GM12878 (cell line): Measurements from ENCODE around the gene ARHGEF25. TPM values are rescaled to one million over a fixed set of nuclear protein-coding genes. Genes with fewer than 3 reads are reported as not detected.
A peak's percentile ranks its signal among the peaks of the same experiment; 100 is the strongest.

Source experiments
- ATAC-seq: fragments of 200-7000 bp; cut with Tn5 transposase; 3 replicates; pipeline ENCODE4 v1.9.1; 2020; ENCODE audit warnings: mild to moderate bottlenecking, moderate library complexity
- BruUV-seq: library from RNA; stranded (reverse); fragments of 400-500 nt; replicated peaks from 2 replicates; lab custom pipeline; 2021; lab: Mats Ljungman, UMichigan
- CTCF ChIA-PET: fragments of 300-600 bp; sonication (Branson Sonifier 250); formaldehyde crosslinking; extraction: SDS; loops from one replicate; lab custom pipeline; 2021; ENCODE audit warnings: inconsistent platforms; lab: Yijun Ruan, JAX
- POLR2A ChIA-PET: fragments of 350-600 bp; formaldehyde crosslinking; extraction: SDS; loops from one replicate; lab custom pipeline; 2021; ENCODE audit warnings: inconsistent platforms; lab: Charles Lee
- RAD21 ChIA-PET: fragments of 300-600 bp; sonication (Branson Sonifier 250); formaldehyde crosslinking; loops from one replicate; lab custom pipeline; 2023; ENCODE audit warnings: antibody characterized with exemption; ENCODE audit not compliant: unreplicated experiment; lab: Charles Lee
- SMC1A ChIA-PET: fragments of 300-600 bp; sonication (Branson Sonifier 250); formaldehyde crosslinking; loops from one replicate; lab custom pipeline; 2023; ENCODE audit not compliant: unreplicated experiment, uncharacterized antibody; lab: Charles Lee
- DNase-seq: peaks from one replicate; pipeline ENCODE4 v3.0.0-alpha.2; 2011; ENCODE audit warnings: low read depth, low spot score
- FAIRE-seq: peaks from 3 replicates; lab custom pipeline; 2011; peaks lifted over from hg19 to GRCh38; lab: Jason Lieb, UNC
- H2AFZ ChIP-seq: 2 replicates; pipeline ENCODE4 v1.6.0; 2011; ENCODE audit warnings: low read depth, low read length, control low read depth; ENCODE audit not compliant: control insufficient read depth
- H3K27ac ChIP-seq: 2 replicates; pipeline ENCODE4 v1.5.1; 2011; ENCODE audit warnings: control low read depth; ENCODE audit not compliant: control insufficient read depth, insufficient read depth
- H3K27me3 ChIP-seq, 2 experiments: replicated peaks in 1 of 2; 2 replicates each; pipeline versions ENCODE4 v1.6.0 to v1.6.1; 2011; ENCODE audit warnings: low read length in 1 of 2; ENCODE audit not compliant: control insufficient read depth in 2 of 2, insufficient read depth in 2 of 2
- H3K36me3 ChIP-seq, 2 experiments: 2 replicates each; pipeline ENCODE4 v1.5.1; 2011; ENCODE audit warnings: low read length in 1 of 2; ENCODE audit not compliant: control insufficient read depth in 2 of 2, insufficient read depth in 2 of 2
- H3K4me1 ChIP-seq: 2 replicates; pipeline ENCODE4 v1.6.1; 2011; ENCODE audit warnings: mild to moderate bottlenecking, low read length, moderate library complexity, mixed read lengths; ENCODE audit not compliant: control insufficient read depth, insufficient read depth
- H3K4me2 ChIP-seq: 2 replicates; pipeline ENCODE4 v1.6.0; 2011; ENCODE audit warnings: control low read depth; ENCODE audit not compliant: control insufficient read depth, insufficient read depth
- H3K4me3 ChIP-seq: fragments of 200-600 bp; sonication (generic); 2 replicates; pipeline ENCODE4 v1.5.1; 2016
- H3K79me2 ChIP-seq: 2 replicates; pipeline ENCODE4 v1.6.0; 2011; ENCODE audit warnings: low read length; ENCODE audit not compliant: control insufficient read depth, insufficient read depth
- H3K9ac ChIP-seq: 2 replicates; pipeline ENCODE4 v1.8.0; 2011; ENCODE audit warnings: low read length, control low read depth, mixed read lengths; ENCODE audit not compliant: control insufficient read depth, insufficient read depth
- H3K9me3 ChIP-seq: replicated peaks from 3 replicates; pipeline ENCODE4 v1.5.1; 2011; ENCODE audit warnings: mild to moderate bottlenecking, low read length; ENCODE audit not compliant: control insufficient read depth, insufficient read depth
- H4K20me1 ChIP-seq: 2 replicates; pipeline ENCODE4 v1.6.0; 2011; ENCODE audit not compliant: control insufficient read depth, insufficient read depth
- ASH2L ChIP-seq: fragments of 300-600, 200-600 bp; sonication (generic); IDR thresholded peaks from 2 replicates; pipeline ENCODE4 v1.6.1; 2017; ENCODE audit warnings: low read depth, mild to moderate bottlenecking, borderline replicate concordance
- BRCA1 ChIP-seq: IDR thresholded peaks from 2 replicates; pipeline ENCODE4 v1.6.1; 2011; ENCODE audit warnings: low read depth, low read length, improper control_type of control experiment
- CHD2 ChIP-seq: IDR thresholded peaks from 2 replicates; pipeline ENCODE4 v1.6.1; 2011; ENCODE audit warnings: low read depth, low read length, improper control_type of control experiment, borderline replicate concordance
- CHD4 ChIP-seq: fragments of 200-600 bp; sonication (generic); IDR thresholded peaks from 2 replicates; pipeline ENCODE4 v1.6.1; 2016; ENCODE audit warnings: mild to moderate bottlenecking
- DPF2 ChIP-seq: fragments of 450-650 bp; IDR thresholded peaks from 2 replicates; pipeline ENCODE4 v1.6.1; 2017; ENCODE audit warnings: mild to moderate bottlenecking
- GATAD2B ChIP-seq: fragments of 450-650 bp; conservative IDR thresholded peaks from 2 replicates; pipeline ENCODE4 v1.6.1; 2017; ENCODE audit warnings: low read depth, mild to moderate bottlenecking, moderate library complexity
- HCFC1 ChIP-seq: fragments of 150-350 bp; IDR thresholded peaks from 2 replicates; pipeline ENCODE4 v1.6.1; 2014; ENCODE audit warnings: low read length
- IKZF1 ChIP-seq: fragments of 450-650 bp; conservative IDR thresholded peaks from 2 replicates; pipeline ENCODE4 v1.6.1; 2017; ENCODE audit warnings: antibody characterized with exemption, mild to moderate bottlenecking
- IRF4 ChIP-seq: IDR thresholded peaks from 2 replicates; pipeline ENCODE4 v1.6.1; 2011; ENCODE audit warnings: low read depth, low read length
- MEF2B ChIP-seq: fragments of 450-650 bp; IDR thresholded peaks from 2 replicates; pipeline ENCODE4 v1.6.1; 2018; ENCODE audit warnings: mild to moderate bottlenecking, moderate library complexity; ENCODE audit not compliant: partially characterized antibody, poor library complexity, severe bottlenecking
- MTA3 ChIP-seq: IDR thresholded peaks from 2 replicates; pipeline ENCODE4 v1.6.1; 2012; ENCODE audit warnings: low read length, inconsistent platforms, borderline replicate concordance
- NFXL1 ChIP-seq: fragments of 450-650 bp; IDR thresholded peaks from 2 replicates; pipeline ENCODE4 v1.6.1; 2017; ENCODE audit warnings: antibody characterized with exemption, mild to moderate bottlenecking, borderline replicate concordance
- NFYA ChIP-seq: IDR thresholded peaks from 2 replicates; pipeline ENCODE4 v1.6.1; 2011; ENCODE audit warnings: low read depth, mild to moderate bottlenecking, low read length, improper control_type of control experiment, borderline replicate concordance
- RUNX3 ChIP-seq: IDR thresholded peaks from 2 replicates; pipeline ENCODE4 v1.6.1; 2012; ENCODE audit warnings: low read length, inconsistent platforms
- STAT3 ChIP-seq: IDR thresholded peaks from 2 replicates; pipeline ENCODE4 v1.6.1; 2011; ENCODE audit warnings: low read depth, low read length, improper control_type of control experiment
- TCF7 ChIP-seq: IDR thresholded peaks from 2 replicates; pipeline ENCODE4 v1.6.1; 2014; ENCODE audit warnings: antibody characterized with exemption, borderline replicate concordance
- YY1 ChIP-seq: IDR thresholded peaks from 2 replicates; pipeline ENCODE4 v1.6.1; 2011; ENCODE audit warnings: low read depth, mild to moderate bottlenecking, low read length
- ZZZ3 ChIP-seq: IDR thresholded peaks from 2 replicates; pipeline ENCODE4 v1.6.1; 2011; ENCODE audit warnings: low read depth; ENCODE audit not compliant: control insufficient read depth, insufficient read length
- WGBS: methylation state at CpG from one replicate; pipeline ENCODE4 v1.1.6; 2016; ENCODE audit warnings: low lambda C conversion rate; ENCODE audit not compliant: insufficient replicate concordance, insufficient coverage; ENCODE audit errors: missing lambda C conversion rate; 5-methylcytosine and 5-hydroxymethylcytosine counted together
- in situ Hi-C: fragments of 300-500 bp; cut with MboI; formaldehyde crosslinking; loops from 9 replicates; pipeline ENCODE4 v1.14.3; 2018; ENCODE audit warnings: mixed read lengths
- intact Hi-C: fragments of 100-400 bp; cut with micrococcal nuclease; formaldehyde crosslinking; loops from one replicate; pipeline ENCODE4 v1.14.2; 2022; ENCODE audit not compliant: unreplicated experiment
- polyA plus RNA-seq, 11 experiments: library from polyadenylated mRNA; depleted of rRNA in 4 of 11; unstranded in 6 of 11; stranded (reverse) in 5 of 11; fragments of >200 nt; fragmentation: Nextera tagmentation in 4 of 11; fragmentation: Illumina TruSeq in 1 of 11; extraction: Ambion mirVana in 4 of 11; extraction: Trizol in 1 of 11; gene quantifications; 1 replicate in 1 of 11; 2 replicates in 10 of 11; pipeline versions ENCODE4 v1.2.1 to v1.2.3, GENCODE V29; 2011 to 2016; ENCODE audit warnings: inconsistent platforms in 2 of 11, missing spikeins in 2 of 11, low read depth in 1 of 11
- total RNA-seq, 4 experiments: library from RNA; depleted of rRNA in 3 of 4; stranded (reverse); fragments of >200 nt in 3 of 4; fragmentation: Illumina TruSeq in 1 of 4; extraction: Trizol in 1 of 4; gene quantifications; 2 replicates each; pipeline versions ENCODE4 v1.2.1 to v1.2.3, GENCODE V29; 2013 to 2021
- TF ChIP-seq, protein P1 (sequence below): fragments of 450-650 bp; IDR thresholded peaks from 2 replicates; pipeline ENCODE4 v1.6.1; 2018; ENCODE audit warnings: borderline replicate concordance, mild to moderate bottlenecking; ENCODE audit not compliant: partially characterized antibody
- TF ChIP-seq, protein P2 (sequence below): fragments of 450-650 bp; IDR thresholded peaks from 2 replicates; pipeline ENCODE4 v1.6.1; 2017; ENCODE audit warnings: mild to moderate bottlenecking, moderate library complexity

Gene ARHGEF25
- total and polyA plus RNA-seq, 10 of the 15 experiments (the other 5 are each of a cell fraction or from before 2014, with no cell fraction given), result 0.08 to 4.5 (median 1.2) TPM; not detected in 3

DNA sequence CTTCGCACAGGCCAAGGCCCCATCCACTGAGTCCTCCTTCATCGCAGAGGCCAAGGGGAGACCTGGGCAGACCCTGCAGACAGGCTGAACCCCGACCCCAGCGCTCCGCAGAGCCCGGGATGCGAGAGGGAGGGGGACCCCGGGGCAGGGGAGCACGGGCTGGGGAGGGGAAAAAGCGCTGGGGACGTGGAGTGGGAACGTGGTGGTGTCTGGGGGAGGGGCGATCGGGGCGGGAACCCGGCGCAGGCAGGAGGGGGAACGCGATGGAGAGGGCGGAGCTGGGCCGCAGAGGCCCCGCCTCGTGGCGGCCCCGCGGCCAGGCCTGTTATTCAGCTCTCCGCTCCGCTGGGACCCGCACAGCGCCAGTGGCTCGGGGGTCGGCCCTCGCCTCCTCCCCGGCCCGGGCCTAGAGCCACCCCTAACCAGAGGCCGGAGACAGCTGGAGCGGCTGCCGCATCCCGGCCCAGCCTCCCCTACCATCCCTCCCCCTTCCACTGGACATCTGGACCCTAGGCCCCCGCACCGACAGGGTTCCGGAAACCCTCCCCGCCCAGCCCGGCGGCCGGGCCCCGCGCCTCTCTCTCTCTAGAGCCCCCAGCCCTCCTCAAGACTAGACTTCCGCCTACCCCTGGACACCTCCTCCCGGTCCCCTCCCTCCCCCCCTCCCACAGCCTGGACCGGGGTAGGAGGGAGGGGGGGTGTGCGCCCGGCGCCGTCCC is at the start of gene ARHGEF25 (continued):
- TF ChIP-seq DPF2 (0 out of 2 replicates have a peak, but pooled peaks have one; percentile 25), IRF4 (no peak), IKZF1 (0 out of 2 replicates have a peak, but pooled peaks have one; percentile 14), HCFC1 (no peak), STAT3 (no peak), GATAD2B (0 out of 2 replicates have a peak, but pooled peaks have one; percentile 32), YY1 (no peak), RUNX3 (no peak), MEF2B (no peak), CHD2 (0 out of 2 replicates have a peak, but pooled peaks have one; percentile 25)
- TF ChIP-seq, protein P1, sequence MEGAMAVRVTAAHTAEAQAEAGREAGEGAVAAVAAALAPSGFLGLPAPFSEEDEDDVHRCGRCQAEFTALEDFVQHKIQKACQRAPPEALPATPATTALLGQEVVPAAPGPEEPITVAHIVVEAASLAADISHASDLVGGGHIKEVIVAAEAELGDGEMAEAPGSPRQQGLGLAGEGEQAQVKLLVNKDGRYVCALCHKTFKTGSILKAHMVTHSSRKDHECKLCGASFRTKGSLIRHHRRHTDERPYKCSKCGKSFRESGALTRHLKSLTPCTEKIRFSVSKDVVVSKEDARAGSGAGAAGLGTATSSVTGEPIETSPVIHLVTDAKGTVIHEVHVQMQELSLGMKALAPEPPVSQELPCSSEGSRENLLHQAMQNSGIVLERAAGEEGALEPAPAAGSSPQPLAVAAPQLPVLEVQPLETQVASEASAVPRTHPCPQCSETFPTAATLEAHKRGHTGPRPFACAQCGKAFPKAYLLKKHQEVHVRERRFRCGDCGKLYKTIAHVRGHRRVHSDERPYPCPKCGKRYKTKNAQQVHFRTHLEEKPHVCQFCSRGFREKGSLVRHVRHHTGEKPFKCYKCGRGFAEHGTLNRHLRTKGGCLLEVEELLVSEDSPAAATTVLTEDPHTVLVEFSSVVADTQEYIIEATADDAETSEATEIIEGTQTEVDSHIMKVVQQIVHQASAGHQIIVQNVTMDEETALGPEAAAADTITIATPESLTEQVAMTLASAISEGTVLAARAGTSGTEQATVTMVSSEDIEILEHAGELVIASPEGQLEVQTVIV, result no peak

DNA sequence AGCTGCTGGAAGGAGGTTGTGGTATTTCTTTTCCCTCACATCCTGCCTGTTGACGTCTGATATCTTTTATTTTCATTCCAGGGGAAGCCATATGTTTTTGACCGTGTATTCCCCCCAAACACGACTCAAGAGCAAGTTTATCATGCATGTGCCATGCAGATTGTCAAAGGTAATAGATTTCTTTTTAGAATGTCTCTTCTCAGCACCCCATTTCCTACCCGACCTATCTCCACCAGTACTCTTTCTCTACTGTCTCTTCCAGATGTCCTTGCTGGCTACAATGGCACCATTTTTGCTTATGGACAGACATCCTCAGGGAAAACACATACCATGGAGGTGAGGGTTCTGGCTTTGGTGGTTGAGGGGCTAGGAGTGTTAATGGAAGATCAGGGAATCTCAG is 47.9 kb upstream of the ARHGEF25 start:
- in situ Hi-C loops (no loop called here), intact Hi-C loops (no loop called here)
- ChIA-PET RAD21 (no interaction called here), SMC1A (no interaction called here), CTCF (no interaction called here), POLR2A (no interaction called here)
- no peak overlapping the region for H2AFZ ChIP-seq
- DNase-seq (no peak), ATAC-seq (no peak), FAIRE-seq (no peak)
- WGBS, result 14% methylated on average over 4 of the region's 4 CpGs
- no TSS peak for BruUV-seq
- H3K9me3 ChIP-seq, result no peaks in the 10 kb centered on the region
- no peak overlapping the region for H3K4me3 ChIP-seq
- no peak overlapping the region for H3K27ac ChIP-seq
- H3K79me2 ChIP-seq, result no peaks in the 10 kb centered on the region
- no peaks in the 10 kb centered on the region for H3K4me1 ChIP-seq
- H3K4me2 ChIP-seq, result no peak overlapping the region
- no peaks in the 10 kb centered on the region for H3K27me3 ChIP-seq
- H3K36me3 ChIP-seq, result no peaks in the 10 kb centered on the region
- H3K9ac ChIP-seq, result no peak overlapping the region
- H4K20me1 ChIP-seq, result no peaks in the 10 kb centered on the region
- TF ChIP-seq NFYA (no peak), MTA3 (no peak), BRCA1 (no peak), NFXL1 (no peak), ZZZ3 (no peak), ASH2L (no peak), TCF7 (no peak), CHD4 (no peak)
- TF ChIP-seq, protein P2, sequence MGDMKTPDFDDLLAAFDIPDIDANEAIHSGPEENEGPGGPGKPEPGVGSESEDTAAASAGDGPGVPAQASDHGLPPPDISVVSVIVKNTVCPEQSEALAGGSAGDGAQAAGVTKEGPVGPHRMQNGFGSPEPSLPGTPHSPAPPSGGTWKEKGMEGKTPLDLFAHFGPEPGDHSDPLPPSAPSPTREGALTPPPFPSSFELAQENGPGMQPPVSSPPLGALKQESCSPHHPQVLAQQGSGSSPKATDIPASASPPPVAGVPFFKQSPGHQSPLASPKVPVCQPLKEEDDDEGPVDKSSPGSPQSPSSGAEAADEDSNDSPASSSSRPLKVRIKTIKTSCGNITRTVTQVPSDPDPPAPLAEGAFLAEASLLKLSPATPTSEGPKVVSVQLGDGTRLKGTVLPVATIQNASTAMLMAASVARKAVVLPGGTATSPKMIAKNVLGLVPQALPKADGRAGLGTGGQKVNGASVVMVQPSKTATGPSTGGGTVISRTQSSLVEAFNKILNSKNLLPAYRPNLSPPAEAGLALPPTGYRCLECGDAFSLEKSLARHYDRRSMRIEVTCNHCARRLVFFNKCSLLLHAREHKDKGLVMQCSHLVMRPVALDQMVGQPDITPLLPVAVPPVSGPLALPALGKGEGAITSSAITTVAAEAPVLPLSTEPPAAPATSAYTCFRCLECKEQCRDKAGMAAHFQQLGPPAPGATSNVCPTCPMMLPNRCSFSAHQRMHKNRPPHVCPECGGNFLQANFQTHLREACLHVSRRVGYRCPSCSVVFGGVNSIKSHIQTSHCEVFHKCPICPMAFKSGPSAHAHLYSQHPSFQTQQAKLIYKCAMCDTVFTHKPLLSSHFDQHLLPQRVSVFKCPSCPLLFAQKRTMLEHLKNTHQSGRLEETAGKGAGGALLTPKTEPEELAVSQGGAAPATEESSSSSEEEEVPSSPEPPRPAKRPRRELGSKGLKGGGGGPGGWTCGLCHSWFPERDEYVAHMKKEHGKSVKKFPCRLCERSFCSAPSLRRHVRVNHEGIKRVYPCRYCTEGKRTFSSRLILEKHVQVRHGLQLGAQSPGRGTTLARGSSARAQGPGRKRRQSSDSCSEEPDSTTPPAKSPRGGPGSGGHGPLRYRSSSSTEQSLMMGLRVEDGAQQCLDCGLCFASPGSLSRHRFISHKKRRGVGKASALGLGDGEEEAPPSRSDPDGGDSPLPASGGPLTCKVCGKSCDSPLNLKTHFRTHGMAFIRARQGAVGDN, result no peak
